H1 (cell line): Measurements from ENCODE around the gene CLIC3.

Source experiments
- CBX5 ChIP-seq: fragments of 300-800, 300-1000 bp; sonication (generic); IDR thresholded peaks from 2 replicates; pipeline ENCODE4 v1.7.1; 2016; ENCODE audit warnings: antibody characterized with exemption, low read length, low read depth
- CTCF ChIP-seq, 3 experiments: IDR thresholded peaks; 1 replicate in 2 of 3; 2 replicates in 1 of 3; pipeline versions ENCODE4 v1.5.1 to v1.6.1; 2011; ENCODE audit warnings: low read length in 3 of 3, mild to moderate bottlenecking in 3 of 3, inconsistent platforms in 2 of 3, low read depth in 1 of 3, moderate library complexity in 1 of 3; ENCODE audit not compliant: insufficient read depth in 1 of 3; ENCODE audit errors: control extremely low read depth in 1 of 3
- EP300 ChIP-seq, 2 experiments: IDR thresholded peaks; 1 replicate in 1 of 2; 2 replicates in 1 of 2; pipeline ENCODE4 v1.6.1; 2011 to 2012; ENCODE audit warnings: low read depth in 2 of 2, low read length in 2 of 2, mild to moderate bottlenecking in 2 of 2, borderline replicate concordance in 1 of 2, inconsistent platforms in 1 of 2, moderate library complexity in 1 of 2
- KDM1A ChIP-seq: fragments of 200-600, 300-600 bp; sonication (generic); IDR thresholded peaks from 2 replicates; pipeline ENCODE4 v1.7.1; 2016; ENCODE audit warnings: mild to moderate bottlenecking, low read length, borderline replicate concordance
- MAX ChIP-seq: IDR thresholded peaks from 2 replicates; pipeline ENCODE4 v1.6.1; 2012; ENCODE audit warnings: inconsistent platforms
- POLR2A ChIP-seq, 2 experiments: IDR thresholded peaks; 1 replicate in 1 of 2; 2 replicates in 1 of 2; pipeline ENCODE4 v1.6.1; 2011; ENCODE audit warnings: low read depth in 2 of 2, low read length in 2 of 2, mild to moderate bottlenecking in 2 of 2; ENCODE audit errors: control extremely low read depth in 1 of 2
- POLR2AphosphoS5 ChIP-seq: IDR thresholded peaks from 2 replicates; pipeline ENCODE4 v1.6.1; 2011; ENCODE audit warnings: low read depth, low read length
- RXRA ChIP-seq: IDR thresholded peaks from 2 replicates; pipeline ENCODE4 v1.6.1; 2011; ENCODE audit warnings: low read depth, mild to moderate bottlenecking, low read length, moderate library complexity; ENCODE audit not compliant: insufficient read depth
- SRF ChIP-seq: IDR thresholded peaks from 2 replicates; pipeline ENCODE4 v1.6.1; 2011; ENCODE audit warnings: mild to moderate bottlenecking, low read depth, low read length, moderate library complexity
- USF2 ChIP-seq: IDR thresholded peaks from 2 replicates; pipeline ENCODE4 v1.6.1; 2011; ENCODE audit warnings: low read length, improper control_type of control experiment

GRCh38 chr9:136947955-136948510 is 48.3 kb downstream of the CLIC3 start:
- TF ChIP-seq POLR2A (IDR thresholded peaks at IDR 0.05; ENCODE audit: control extremely low read depth in 1 of 2, low read depth in 2 of 2, low read length in 2 of 2) (no peak), CBX5 (no peak), RXRA (no peak), CTCF (IDR thresholded peaks at IDR 0.05; ENCODE audit: control extremely low read depth in 1 of 3, insufficient read depth in 1 of 3, low read depth in 1 of 3, low read length in 3 of 3) (peak in 2 of 3 experiments; percentile 74 to 82; a peak in 3 of 4 replicates), POLR2AphosphoS5 (no peak), MAX (no peak), USF2 (no peak), SRF (no peak), EP300 (IDR thresholded peaks at IDR 0.05; ENCODE audit: borderline replicate concordance in 1 of 2, low read depth in 2 of 2, low read length in 2 of 2) (no peak), KDM1A (no peak)
